HG03139 (cell line): ENCODE measurements around the gene OR52W1.
A peak's percentile ranks its signal among the peaks of the same experiment; 100 is the strongest.
"Not testable (repeated sequence)": the region's sequence is repeated elsewhere in the genome, so short reads cannot be mapped to it uniquely, and the experiment has no call there.

Source experiments
- ATAC-seq: cut with Tn5 transposase; IDR thresholded peaks from one replicate; pipeline ENCODE4 v1.9.1; 2021; ENCODE audit not compliant: unreplicated experiment

OR52W1 gene

DNA sequence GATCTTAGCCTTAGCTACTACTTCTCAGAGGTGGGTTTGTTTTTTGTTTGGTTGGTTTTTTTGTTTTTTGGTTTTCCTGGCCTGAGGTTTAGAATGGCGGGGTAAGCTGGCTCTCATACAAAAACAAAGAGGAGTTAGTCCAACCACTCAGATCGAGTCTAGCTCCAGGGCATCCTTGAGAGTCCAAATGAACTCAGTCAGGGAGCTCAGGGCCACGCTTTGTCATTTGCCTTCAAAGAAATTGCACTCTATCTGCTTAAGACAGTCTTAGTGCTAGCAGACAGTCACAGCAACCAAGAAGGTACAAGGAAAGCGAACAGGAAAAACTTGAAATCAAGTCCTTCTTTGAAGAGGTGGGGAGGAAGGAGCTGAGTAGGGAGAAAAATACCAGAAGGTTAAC, 17.5 kb downstream of the OR52W1 start:
- no peak for ATAC-seq

DNA sequence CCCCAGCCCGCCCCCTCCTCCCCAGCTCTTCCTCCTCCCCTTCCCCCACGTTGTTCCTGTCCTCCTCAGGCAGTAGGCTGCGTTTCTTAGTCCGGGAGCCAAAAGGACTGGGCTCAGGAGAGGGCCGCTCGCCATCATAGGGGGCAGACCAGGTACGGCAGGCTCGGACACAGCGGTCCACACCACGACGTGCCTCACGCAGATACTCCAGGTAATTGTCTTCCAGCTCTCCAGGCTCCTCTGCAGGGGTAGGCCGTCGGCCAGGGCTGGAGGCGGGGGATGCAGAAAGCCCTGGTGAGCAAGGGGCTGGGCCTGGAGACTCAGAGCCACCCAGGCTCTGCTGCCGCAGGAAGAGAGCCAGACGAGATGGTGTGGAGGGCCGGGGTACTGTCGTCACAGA, 18.7 kb downstream of the OR52W1 start:
- ATAC-seq: no peak

DNA sequence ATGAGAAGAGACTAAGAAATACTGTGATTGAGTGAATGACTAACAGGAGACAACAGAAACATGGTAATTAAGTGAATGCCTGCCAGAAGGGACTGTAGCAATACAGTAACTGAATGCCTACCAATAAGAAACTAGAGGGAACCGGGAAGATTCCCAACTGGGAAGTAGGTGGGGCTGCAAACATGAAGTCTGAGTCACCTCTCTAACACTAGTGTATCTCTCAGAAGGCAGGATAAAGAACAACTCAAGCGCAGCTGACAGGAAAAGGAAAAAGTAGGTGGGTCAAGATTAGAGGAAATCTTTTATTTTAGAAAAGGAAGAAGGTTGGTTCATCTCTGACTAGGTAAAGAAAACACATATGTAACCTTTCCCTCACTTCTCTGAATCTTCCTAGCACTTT, 20.3 kb downstream of the OR52W1 start:
- ATAC-seq: no peak

GRCh38 chr11:6223854-6224253, 24.8 kb downstream of the OR52W1 start:
- no peak for ATAC-seq

DNA sequence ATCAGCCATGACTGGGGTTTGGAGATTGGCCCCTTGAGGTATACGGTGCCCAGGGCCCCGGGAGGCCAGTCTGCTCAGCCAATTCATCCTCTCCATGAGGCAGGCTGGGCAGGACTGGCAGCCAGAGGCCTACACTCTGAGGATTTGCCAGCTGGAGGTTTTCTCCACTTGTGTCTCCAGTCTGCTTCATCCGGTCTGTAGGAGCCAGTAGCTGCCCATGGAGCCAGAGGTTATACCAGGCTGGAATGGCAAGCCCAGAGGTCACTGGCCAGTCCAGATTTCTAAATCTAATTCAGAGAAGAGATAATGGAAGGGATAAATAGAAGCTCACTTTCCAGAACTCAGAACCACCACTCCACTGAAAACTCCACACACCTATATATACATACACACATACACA, 25.4 kb downstream of the OR52W1 start:
- ATAC-seq: no peak

DNA sequence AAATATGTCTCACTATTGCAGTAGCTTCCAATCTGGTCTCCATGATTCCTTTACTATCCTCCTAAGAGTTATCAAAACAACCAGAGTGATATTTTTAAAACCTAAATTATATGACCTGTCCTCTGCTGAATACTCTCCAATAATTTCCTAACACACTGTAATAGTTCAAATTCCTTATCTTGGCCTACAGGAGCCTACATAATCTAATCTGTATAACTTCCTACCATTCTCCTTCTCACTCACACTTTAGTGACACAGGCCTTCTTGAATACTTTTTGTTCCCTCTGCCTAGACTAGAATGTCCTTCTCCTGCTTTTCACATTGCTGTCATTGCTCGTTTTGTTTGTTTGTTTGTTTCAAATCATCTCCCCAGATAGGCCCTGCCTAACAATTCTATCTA, 26.0 kb downstream of the OR52W1 start:
- ATAC-seq: no peak

DNA sequence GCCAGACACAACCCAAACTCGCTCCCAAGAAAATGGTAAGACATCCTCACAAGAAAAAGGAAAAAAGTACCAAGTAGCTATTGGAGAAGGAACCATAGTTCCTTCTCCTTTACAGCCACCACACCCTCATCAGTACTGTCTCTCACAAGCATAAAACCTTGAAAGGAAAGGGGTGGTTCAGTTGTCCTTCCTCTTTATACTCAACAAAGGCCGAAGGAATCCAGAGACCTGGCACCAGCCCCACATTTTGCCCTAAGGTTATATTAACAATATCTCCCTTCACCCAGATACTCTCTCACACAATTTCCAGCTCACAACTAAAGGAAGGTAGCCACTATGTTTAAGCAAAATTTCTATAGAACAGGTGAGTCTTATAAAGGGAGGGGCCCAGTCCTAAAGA, 26.9 kb downstream of the OR52W1 start:
- no peak for ATAC-seq

- ATAC-seq: no peak
Measured at GRCh38 chr11:6228520-6228919, 29.5 kb downstream of the OR52W1 start.

DNA sequence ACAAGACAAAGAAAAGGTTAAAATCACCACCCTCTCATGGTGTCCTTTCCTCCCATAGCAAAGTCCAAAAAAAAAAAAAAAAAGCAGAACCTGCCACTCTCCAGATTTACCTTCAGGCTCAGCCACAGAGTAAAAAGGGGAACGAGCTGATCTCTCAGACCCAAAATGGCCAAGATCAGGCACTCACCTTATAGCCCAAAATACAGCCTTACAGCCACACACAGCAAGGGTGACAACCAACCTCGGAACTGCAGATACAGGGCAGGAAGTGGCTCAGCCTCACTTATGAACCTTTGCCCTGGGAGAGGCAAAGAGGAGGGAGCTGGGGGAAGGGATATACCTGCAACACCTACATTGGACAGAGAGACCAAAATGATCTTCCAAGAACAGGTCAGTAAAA, 30.9 kb downstream of the OR52W1 start:
- ATAC-seq: no peak

GRCh38 chr11:6232899-6233298, 33.9 kb downstream of the OR52W1 start:
- ATAC-seq: no peak

- no peak for ATAC-seq
Measured at GRCh38 chr11:6233984-6234386, 35.0 kb downstream of the OR52W1 start.

DNA sequence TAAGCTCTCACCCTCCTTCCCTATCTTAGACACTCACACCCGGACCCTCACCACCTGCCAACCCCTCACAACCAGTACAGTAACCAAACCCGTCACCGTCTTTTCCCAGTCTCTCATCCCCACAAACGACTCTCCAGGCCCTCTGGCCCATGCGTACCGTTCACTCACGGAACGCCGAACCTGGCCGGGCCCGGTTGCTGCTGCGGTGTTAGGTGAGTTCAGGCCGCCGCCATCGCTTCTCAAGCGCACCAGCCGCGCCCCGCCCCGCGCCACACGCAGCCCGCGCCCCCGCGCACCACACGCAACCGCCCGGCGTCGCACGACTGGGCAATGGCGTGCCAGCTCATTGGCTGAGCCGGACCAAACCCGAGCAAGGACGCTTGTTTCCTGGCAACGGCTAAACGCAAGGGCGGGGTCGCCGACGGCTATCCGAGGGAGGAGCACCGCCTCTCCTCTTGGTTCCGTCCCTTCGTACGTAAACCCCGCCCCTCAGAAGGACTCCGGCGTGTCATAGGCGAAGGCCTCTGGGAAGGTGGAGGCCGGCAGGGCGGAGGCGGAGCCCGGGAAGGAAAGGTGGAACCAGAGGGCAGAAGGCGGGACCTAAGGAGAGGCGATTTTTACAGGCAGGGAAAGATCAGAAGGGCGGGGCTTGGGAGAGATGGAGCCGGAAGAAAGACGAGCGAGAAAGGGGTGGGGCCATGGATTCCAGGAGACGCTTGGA, 35.5 kb downstream of the OR52W1 start, which contains the start of gene FHIP1B:
FHIP1B (minus strand) TSS at position 250 of the 721 bp plus-strand sequence. CDS start 10,120 bp downstream, outside the sequence.
- ATAC-seq: peak; percentile 93

GRCh38 chr11:6237266-6237665, 38.2 kb downstream of the OR52W1 start:
- no peak for ATAC-seq

DNA sequence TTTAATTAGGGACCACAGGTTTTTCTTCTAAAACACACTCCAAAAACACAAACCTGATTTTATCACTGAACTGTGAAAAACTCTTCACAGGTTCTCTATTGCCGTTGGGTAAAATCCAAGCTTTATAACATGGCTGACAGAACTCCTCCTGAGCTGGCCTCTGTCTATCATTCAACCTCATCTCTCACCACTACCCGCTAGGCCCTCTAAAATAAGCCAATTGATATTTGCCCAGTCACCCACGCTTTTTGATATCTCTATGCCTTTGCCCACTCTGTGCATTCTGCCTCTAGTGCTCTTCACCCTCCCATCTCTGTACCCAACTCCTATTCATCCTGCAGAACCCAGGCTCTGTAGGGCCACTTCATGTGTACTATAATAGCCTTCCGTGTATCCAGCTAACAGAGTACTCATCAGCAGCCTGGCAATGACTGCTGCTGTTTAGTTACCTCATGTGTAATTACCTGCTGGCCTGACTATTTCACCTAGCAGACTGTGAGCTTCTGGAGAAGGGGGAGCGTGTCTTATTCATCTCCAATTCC, 38.8 kb downstream of the OR52W1 start:
- ATAC-seq: no peak

GRCh38 chr11:6238902-6239301, 39.9 kb downstream of the OR52W1 start, which contains the start of gene CNGA4:
Gene CNGA4 (plus strand): TSS chr11:6239089. CDS start chr11:6239207, 118 bp downstream.
- no peak for ATAC-seq

DNA sequence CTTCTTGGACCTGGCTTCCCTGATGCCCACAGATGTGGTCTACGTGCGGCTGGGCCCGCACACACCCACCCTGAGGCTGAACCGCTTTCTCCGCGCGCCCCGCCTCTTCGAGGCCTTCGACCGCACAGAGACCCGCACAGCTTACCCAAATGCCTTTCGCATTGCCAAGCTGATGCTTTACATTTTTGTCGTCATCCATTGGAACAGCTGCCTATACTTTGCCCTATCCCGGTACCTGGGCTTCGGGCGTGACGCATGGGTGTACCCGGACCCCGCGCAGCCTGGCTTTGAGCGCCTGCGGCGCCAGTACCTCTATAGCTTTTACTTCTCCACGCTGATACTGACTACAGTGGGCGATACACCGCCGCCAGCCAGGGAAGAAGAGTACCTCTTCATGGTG, 41.1 kb downstream of the OR52W1 start:
- ATAC-seq: no peak

DNA sequence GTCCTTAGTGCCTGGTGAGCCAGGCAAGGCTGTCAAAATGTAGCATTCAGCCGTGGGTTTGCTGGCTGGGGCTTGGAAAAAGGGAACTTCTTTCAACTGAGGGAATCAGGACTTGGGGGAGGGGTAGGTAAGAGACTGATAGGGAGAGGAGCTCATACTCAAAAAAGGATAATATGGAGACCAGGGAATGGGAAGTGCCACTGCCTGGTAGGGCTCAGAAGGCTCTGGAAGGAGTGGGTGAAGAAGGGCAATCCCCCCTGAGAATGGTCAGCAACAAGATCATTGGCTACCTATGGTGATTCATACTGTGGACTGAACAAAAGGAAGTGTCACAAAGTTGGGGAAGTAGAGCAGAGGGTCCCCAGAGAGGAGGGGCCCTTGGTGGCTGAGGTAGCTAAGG, 41.8 kb downstream of the OR52W1 start:
- no peak for ATAC-seq

GRCh38 chr11:6241316-6241715, 42.3 kb downstream of the OR52W1 start:
- no peak for ATAC-seq

DNA sequence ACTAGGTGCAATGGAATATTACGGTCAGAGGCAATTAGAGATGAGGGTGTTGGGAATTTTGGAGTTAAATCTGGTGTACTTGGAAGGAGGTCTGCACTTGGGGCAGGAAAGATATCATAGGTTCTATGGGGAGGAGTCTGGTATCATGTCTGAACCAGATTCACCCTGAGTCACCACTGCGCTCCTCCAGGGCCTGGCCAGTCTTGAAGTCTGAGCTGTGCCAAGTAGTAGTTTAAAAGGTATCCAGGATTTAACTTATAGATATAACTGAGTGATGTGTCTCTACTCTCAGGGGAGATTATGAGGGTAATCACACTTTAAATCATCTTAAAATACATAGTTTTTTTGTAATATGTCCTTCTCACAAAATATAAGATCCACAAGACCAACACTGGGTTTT, 46.5 kb downstream of the OR52W1 start:
- ATAC-seq: no peak

- ATAC-seq: no peak
Measured at GRCh38 chr11:6248248-6248647, 49.2 kb downstream of the OR52W1 start.

DNA sequence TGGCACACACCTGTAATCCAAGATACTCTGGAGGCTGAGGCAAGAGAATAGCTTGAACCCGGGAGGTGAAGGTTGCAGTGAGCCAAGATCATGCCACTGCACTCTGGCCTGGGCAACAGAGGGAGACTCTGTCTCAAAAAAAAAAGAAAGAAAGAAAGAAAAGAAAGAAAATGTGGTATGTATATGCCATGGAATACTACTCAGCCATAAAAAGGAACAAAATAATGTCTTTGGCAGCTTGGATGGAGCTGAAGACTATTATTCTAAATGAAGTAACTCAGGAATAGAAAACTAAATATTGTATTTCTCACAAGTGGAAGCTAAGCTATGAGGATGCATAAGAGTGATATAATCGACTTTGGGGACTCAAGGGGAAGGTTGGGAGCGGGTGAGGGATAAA, 49.9 kb downstream of the OR52W1 start:
- ATAC-seq: not testable (repeated sequence)
